ENCODE measurements around the gene CEBPA. TPM values are rescaled to one million over a fixed set of nuclear protein-coding genes. Genes with fewer than 3 reads are reported as not detected.

CEBPA gene
- total and polyA plus RNA-seq, 10 of the 15 experiments (the other 5 are each of a cell fraction or from before 2014, with no cell fraction given) = 0.04 to 0.36 (median 0.13) TPM; not detected in 4

DNA sequence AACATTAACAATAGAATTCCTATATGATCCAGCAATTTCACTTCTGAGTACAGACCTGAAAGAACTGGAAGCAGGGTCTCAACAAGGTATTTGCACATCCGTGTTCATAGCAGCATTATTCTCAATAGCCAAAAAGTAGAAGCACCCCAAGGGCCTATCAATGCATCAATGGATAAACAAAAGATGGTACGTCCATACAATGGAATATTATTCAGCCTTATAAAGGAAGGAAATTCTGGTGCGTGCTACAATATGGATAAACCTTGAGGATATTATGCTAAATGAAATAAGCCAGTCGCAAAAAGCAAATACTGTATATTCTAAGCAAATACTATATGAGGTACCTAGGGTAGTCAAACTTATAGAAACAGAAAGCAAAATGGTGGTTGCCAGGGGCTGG is 30.8 kb upstream of the CEBPA start (continued):
- TF ChIP-seq, protein P1, sequence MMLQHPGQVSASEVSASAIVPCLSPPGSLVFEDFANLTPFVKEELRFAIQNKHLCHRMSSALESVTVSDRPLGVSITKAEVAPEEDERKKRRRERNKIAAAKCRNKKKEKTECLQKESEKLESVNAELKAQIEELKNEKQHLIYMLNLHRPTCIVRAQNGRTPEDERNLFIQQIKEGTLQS (IDR thresholded peaks at IDR 0.05; ENCODE audit: borderline replicate concordance, extremely low read depth, low read depth, low read length) = no peak
- no peak for TF ChIP-seq HDGF (IDR thresholded peaks at IDR 0.05)
- no peak for TF ChIP-seq SMC3 (IDR thresholded peaks at IDR 0.05; ENCODE audit: borderline replicate concordance, low read length)
- TF ChIP-seq HCFC1 (IDR thresholded peaks at IDR 0.05; ENCODE audit: low read length) = no peak

DNA sequence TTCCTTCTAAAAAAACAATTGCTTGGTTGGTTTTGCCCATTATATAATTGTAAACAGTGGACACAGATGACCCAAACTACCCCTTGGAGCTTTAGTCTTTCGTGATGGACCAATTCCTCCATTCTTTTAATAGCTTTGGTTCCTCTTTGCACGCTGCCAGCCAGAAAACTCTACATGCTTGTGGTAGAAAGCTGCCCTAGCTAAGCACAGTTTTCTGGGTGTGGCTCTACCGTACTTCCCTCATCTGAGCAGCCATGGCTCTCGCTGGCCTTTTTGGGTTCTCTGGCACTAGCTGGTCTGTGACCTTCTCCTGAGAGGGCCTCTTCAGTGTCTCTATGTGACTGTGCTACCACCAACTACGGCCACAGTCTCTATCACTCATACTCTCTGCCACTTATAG is 29.9 kb upstream of the CEBPA start:
- H3K36me3 ChIP-seq (ENCODE audit: control insufficient read depth in 2 of 2, insufficient read depth in 2 of 2, low read length in 1 of 2) = no peaks in the 10 kb centered on the region; a peak in 1 of 4 replicates
- ChIA-PET CTCF (interaction anchor here (0.7 kb wide), 1 partner anchor 25 kb away, joined by 3 read pairs; no protein-coding TSS in a partner anchor), POLR2A (no interaction called here), SMC1A (ENCODE audit: uncharacterized antibody, unreplicated experiment) (no interaction called here), RAD21 (ENCODE audit: unreplicated experiment) (no interaction called here)
- no peaks in the 10 kb centered on the region for H3K4me1 ChIP-seq (ENCODE audit: control insufficient read depth, insufficient read depth, low read length)
- DNase-seq (ENCODE audit: low read depth, low spot score) (no peak), ATAC-seq (no peak), FAIRE-seq (no peak)
- H3K27me3 ChIP-seq (replicated peaks in 1 of 2; ENCODE audit: control insufficient read depth in 2 of 2, insufficient read depth in 2 of 2, low read length in 1 of 2) = no peaks in the 10 kb centered on the region; a peak in 1 of 4 replicates
- no peak overlapping the region for H3K9ac ChIP-seq (ENCODE audit: control insufficient read depth, insufficient read depth, low read length)
- H4K20me1 ChIP-seq (ENCODE audit: control insufficient read depth, insufficient read depth) = no peaks in the 10 kb centered on the region
- in situ Hi-C loops (cut with MboI) = no loop called here
- intact Hi-C loops (cut with micrococcal nuclease; ENCODE audit: unreplicated experiment) = no loop called here
- no peak overlapping the region for H3K4me2 ChIP-seq (ENCODE audit: control insufficient read depth, insufficient read depth)
- TF ChIP-seq ATF7 (IDR thresholded peaks at IDR 0.05; ENCODE audit: low read depth) (no peak), YBX1 (IDR thresholded peaks at IDR 0.05) (no peak), RAD21 (IDR thresholded peaks at IDR 0.05; ENCODE audit: insufficient read depth, low read depth, low read length) (no peak), STAT3 (IDR thresholded peaks at IDR 0.05; ENCODE audit: low read depth, low read length) (no peak), EGR1 (IDR thresholded peaks at IDR 0.05; ENCODE audit: borderline replicate concordance in 1 of 2, low read depth in 2 of 2, low read length in 2 of 2) (no peak), CREM (IDR thresholded peaks at IDR 0.05; ENCODE audit: low read depth) (no peak), SPI1 (IDR thresholded peaks at IDR 0.05; ENCODE audit: borderline replicate concordance, insufficient read depth, low read depth, low read length) (no peak), KAT2A (conservative IDR thresholded peaks at IDR 0.05; ENCODE audit: control insufficient read depth, low read depth, low read length) (no peak), NFIC (IDR thresholded peaks at IDR 0.05; ENCODE audit: low read depth, low read length) (no peak)
- TF ChIP-seq, protein P2, sequence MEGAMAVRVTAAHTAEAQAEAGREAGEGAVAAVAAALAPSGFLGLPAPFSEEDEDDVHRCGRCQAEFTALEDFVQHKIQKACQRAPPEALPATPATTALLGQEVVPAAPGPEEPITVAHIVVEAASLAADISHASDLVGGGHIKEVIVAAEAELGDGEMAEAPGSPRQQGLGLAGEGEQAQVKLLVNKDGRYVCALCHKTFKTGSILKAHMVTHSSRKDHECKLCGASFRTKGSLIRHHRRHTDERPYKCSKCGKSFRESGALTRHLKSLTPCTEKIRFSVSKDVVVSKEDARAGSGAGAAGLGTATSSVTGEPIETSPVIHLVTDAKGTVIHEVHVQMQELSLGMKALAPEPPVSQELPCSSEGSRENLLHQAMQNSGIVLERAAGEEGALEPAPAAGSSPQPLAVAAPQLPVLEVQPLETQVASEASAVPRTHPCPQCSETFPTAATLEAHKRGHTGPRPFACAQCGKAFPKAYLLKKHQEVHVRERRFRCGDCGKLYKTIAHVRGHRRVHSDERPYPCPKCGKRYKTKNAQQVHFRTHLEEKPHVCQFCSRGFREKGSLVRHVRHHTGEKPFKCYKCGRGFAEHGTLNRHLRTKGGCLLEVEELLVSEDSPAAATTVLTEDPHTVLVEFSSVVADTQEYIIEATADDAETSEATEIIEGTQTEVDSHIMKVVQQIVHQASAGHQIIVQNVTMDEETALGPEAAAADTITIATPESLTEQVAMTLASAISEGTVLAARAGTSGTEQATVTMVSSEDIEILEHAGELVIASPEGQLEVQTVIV (IDR thresholded peaks at IDR 0.05; ENCODE audit: borderline replicate concordance, partially characterized antibody) = no peak
- H3K27ac ChIP-seq (ENCODE audit: control insufficient read depth, insufficient read depth) = no peak overlapping the region
- 9% methylated on average over 5 of the region's 5 CpGs for WGBS (ENCODE audit: insufficient coverage, insufficient replicate concordance, low lambda C conversion rate, missing lambda C conversion rate)
- no peak overlapping the region for H3K4me3 ChIP-seq
- no peaks in the 10 kb centered on the region for H3K79me2 ChIP-seq (ENCODE audit: control insufficient read depth, insufficient read depth, low read length)
- no TSS peak for BruUV-seq (replicated peaks)
- no peak overlapping the region for H2AFZ ChIP-seq (ENCODE audit: control insufficient read depth, low read depth, low read length)
- H3K9me3 ChIP-seq (replicated peaks; ENCODE audit: control insufficient read depth, insufficient read depth, low read length) = no peaks in the 10 kb centered on the region

Data from GM12878 (cell line).